SK-N-SH (cell line): ENCODE measurements around the gene OPTC. TPM values are rescaled to one million over a fixed set of nuclear protein-coding genes. Genes with fewer than 3 reads are reported as not detected.

Experiments
- CTCF ChIA-PET: fragments of 300-600, 350-600 bp; formaldehyde crosslinking; extraction: SDS; loops from one replicate; lab custom pipeline; 2021; lab: Yijun Ruan, JAX
- POLR2A ChIA-PET: fragments of 350-600 bp; sonication (Branson Sonifier 250); formaldehyde crosslinking; extraction: SDS; loops from one replicate; lab custom pipeline; 2020; ENCODE audit warnings: antibody characterized with exemption, inconsistent platforms; lab: Yijun Ruan, JAX
- DNase-seq: peaks from one replicate; pipeline ENCODE4 v3.0.0; 2012
- H2AFZ ChIP-seq: fragments of 200-600 bp; sonication (generic); 2 replicates; pipeline ENCODE4 v1.8.1; 2016; ENCODE audit warnings: antibody characterized with exemption, mild to moderate bottlenecking, low read depth
- H3F3A ChIP-seq: fragments of 200-600 bp; sonication (generic); replicated peaks from 2 replicates; pipeline ENCODE3; 2016; ENCODE audit warnings: antibody characterized with exemption, mild to moderate bottlenecking; ENCODE audit not compliant: insufficient read depth
- H3K27ac ChIP-seq, 2 experiments: fragments of 200-500 bp in 1 of 2; fragments of 200-600 bp in 1 of 2; sonication (Bioruptor generic) in 1 of 2; sonication (generic), shearing (Covaris generic) in 1 of 2; 2 replicates each; pipeline versions ENCODE4 v1.5.1 to v1.6.1; 2014 to 2016; ENCODE audit warnings: low read depth in 2 of 2, inconsistent platforms in 1 of 2, low read length in 1 of 2, mild to moderate bottlenecking in 1 of 2, mixed read lengths in 1 of 2
- H3K27me3 ChIP-seq: fragments of 200-600 bp; sonication (generic), shearing (Covaris generic); 2 replicates; pipeline ENCODE4 v1.6.1; 2016; ENCODE audit warnings: mixed run types; ENCODE audit not compliant: insufficient read depth
- H3K36me3 ChIP-seq, 2 experiments: fragments of 200-500 bp in 1 of 2; fragments of 200-600 bp in 1 of 2; sonication (Bioruptor generic) in 1 of 2; sonication (generic) in 1 of 2; replicated peaks in 1 of 2; 2 replicates each; pipeline versions ENCODE3 to v1.5.1; 2014 to 2016; ENCODE audit warnings: low read length in 1 of 2, mild to moderate bottlenecking in 1 of 2; ENCODE audit not compliant: insufficient read depth in 2 of 2, control insufficient read depth in 1 of 2
- H3K4me1 ChIP-seq, 2 experiments: fragments of 200-500 bp in 1 of 2; fragments of 200-600 bp in 1 of 2; sonication (Bioruptor generic) in 1 of 2; sonication (generic), shearing (Covaris generic) in 1 of 2; 2 replicates each; pipeline versions ENCODE4 v1.5.1 to v1.6.1; 2014 to 2016; ENCODE audit warnings: low read depth in 1 of 2, low read length in 1 of 2, mixed run types in 1 of 2; ENCODE audit not compliant: insufficient read depth in 2 of 2, control insufficient read depth in 1 of 2
- H3K4me2 ChIP-seq: fragments of 200-600 bp; sonication (generic), shearing (Covaris generic); 2 replicates; pipeline ENCODE4 v1.6.1; 2017; ENCODE audit warnings: mixed run types
- H3K4me3 ChIP-seq, 2 experiments: fragments of 200-500 bp in 1 of 2; fragments of 200-600 bp in 1 of 2; sonication (Bioruptor generic) in 1 of 2; sonication (generic), shearing (Covaris generic) in 1 of 2; 2 replicates each; pipeline versions ENCODE4 v1.5.1 to v1.8.1; 2014 to 2016; ENCODE audit warnings: low read depth in 2 of 2, inconsistent platforms in 1 of 2, low read length in 1 of 2, mild to moderate bottlenecking in 1 of 2, mixed read lengths in 1 of 2, moderate library complexity in 1 of 2
- H3K79me2 ChIP-seq: fragments of 200-600 bp; sonication (generic); 2 replicates; pipeline ENCODE4 v1.8.1; 2017; ENCODE audit warnings: mild to moderate bottlenecking; ENCODE audit not compliant: insufficient read depth
- H3K9ac ChIP-seq: fragments of 200-600 bp; sonication (generic); 2 replicates; pipeline ENCODE4 v1.6.1; 2017; ENCODE audit warnings: mixed run types
- H3K9me2 ChIP-seq: fragments of 200-600 bp; sonication (generic); 2 replicates; pipeline ENCODE4 v1.6.1; 2017; ENCODE audit warnings: mixed run types
- H3K9me3 ChIP-seq: fragments of 200-600 bp; sonication (generic); 2 replicates; pipeline ENCODE4 v1.6.1; 2017; ENCODE audit warnings: mixed run types, mild to moderate bottlenecking, moderate library complexity
- H4K20me1 ChIP-seq: fragments of 200-600 bp; sonication (generic); 2 replicates; pipeline ENCODE4 v1.6.1; 2017; ENCODE audit warnings: mild to moderate bottlenecking, mixed run types; ENCODE audit not compliant: insufficient read depth
- CHD2 ChIP-seq: fragments of 150-350 bp; IDR thresholded peaks from 2 replicates; pipeline ENCODE4 v1.6.1; 2018; ENCODE audit warnings: low read length; ENCODE audit not compliant: partially characterized antibody
- CTCF ChIP-seq: fragments of 200-600 bp; sonication (generic); IDR thresholded peaks from 2 replicates; pipeline ENCODE4 v1.6.1; 2017; ENCODE audit warnings: antibody characterized with exemption, mild to moderate bottlenecking, moderate library complexity
- ELF1 ChIP-seq: IDR thresholded peaks from 2 replicates; pipeline ENCODE4 v1.4.0; 2012
- EZH2phosphoT487 ChIP-seq: fragments of 200-600 bp; sonication (generic); IDR thresholded peaks from 2 replicates; pipeline ENCODE4 v1.6.1; 2017; ENCODE audit warnings: low read depth, mixed run types, mild to moderate bottlenecking, antibody characterized with exemption, moderate library complexity, borderline replicate concordance
- GABPA ChIP-seq: IDR thresholded peaks from 2 replicates; pipeline ENCODE4 v1.4.0; 2012; ENCODE audit warnings: low read depth, mild to moderate bottlenecking
- JUND ChIP-seq: IDR thresholded peaks from 2 replicates; pipeline ENCODE4 v1.4.0; 2012
- MXI1 ChIP-seq: IDR thresholded peaks from 2 replicates; pipeline ENCODE4 v1.6.1; 2012; ENCODE audit warnings: mild to moderate bottlenecking, low read depth, low read length, improper control_type of control experiment
- NFIC ChIP-seq: IDR thresholded peaks from 2 replicates; pipeline ENCODE4 v1.4.0; 2012; ENCODE audit warnings: borderline replicate concordance
- NRF1 ChIP-seq: IDR thresholded peaks from 2 replicates; pipeline ENCODE4 v1.6.1; 2012; ENCODE audit warnings: low read depth, mild to moderate bottlenecking, low read length
- PBX3 ChIP-seq: IDR thresholded peaks from 2 replicates; pipeline ENCODE4; 2012
- RAD21 ChIP-seq: IDR thresholded peaks from 2 replicates; pipeline ENCODE4 v1.6.1; 2012; ENCODE audit warnings: mild to moderate bottlenecking, low read length
- RCOR1 ChIP-seq: fragments of 150-350 bp; IDR thresholded peaks from 2 replicates; pipeline ENCODE4 v1.6.1; 2017; ENCODE audit warnings: antibody characterized with exemption, low read length
- RXRA ChIP-seq: IDR thresholded peaks from 2 replicates; pipeline ENCODE4 v1.4.0; 2012; ENCODE audit warnings: low read depth, mild to moderate bottlenecking, borderline replicate concordance
- SMC3 ChIP-seq: IDR thresholded peaks from 2 replicates; pipeline ENCODE4 v1.6.1; 2012; ENCODE audit warnings: low read depth, low read length, improper control_type of control experiment
- USF2 ChIP-seq: fragments of 150-350 bp; IDR thresholded peaks from 2 replicates; pipeline ENCODE4 v1.6.1; 2017; ENCODE audit warnings: antibody characterized with exemption, low read length, low read depth, borderline replicate concordance
- YY1 ChIP-seq: IDR thresholded peaks from 2 replicates; pipeline ENCODE4 v1.4.0; 2012; ENCODE audit warnings: low read depth, mild to moderate bottlenecking
- WGBS: methylation state at CpG from one replicate; pipeline ENCODE4 v1.1.6; 2017; ENCODE audit warnings: low lambda C conversion rate; 5-methylcytosine and 5-hydroxymethylcytosine counted together
- polyA plus RNA-seq, 3 experiments: library from polyadenylated mRNA; depleted of rRNA; stranded (reverse); fragments of >200 nt; gene quantifications; 2 replicates each; pipeline ENCODE4 v1.2.3, GENCODE V29; 2012

OPTC gene
- polyA plus RNA-seq, 1 of the 3 experiments (the other 2 are of a cell fraction), result not detected

GRCh38 chr1:203473781-203474305 lies 20.1 kb upstream of the OPTC start (continued):
- no peak for TF ChIP-seq USF2
- no peak for TF ChIP-seq SMC3
- TF ChIP-seq CHD2, result no peak
- TF ChIP-seq RXRA, result no peak
- no peak for TF ChIP-seq NFIC
- no peak for TF ChIP-seq RCOR1

- Histone ChIP-seq H3K9ac (no peak within 1 kb of the TSS), H3K4me2 (no peak within 1 kb of the TSS), H2AFZ (no peak within 1 kb of the TSS)
Measured at GRCh38 chr1:203475012-203475981, 18.7 kb upstream of the OPTC start, which contains the start of gene PRELP. Gene PRELP (plus strand): TSS chr1:203475806. CDS start chr1:203483185, 7,379 bp downstream.

GRCh38 chr1:203476216-203476814 lies 17.6 kb upstream of the OPTC start:
- H3K36me3 ChIP-seq, result no peaks in the 10 kb centered on the region
- no peaks in the 10 kb centered on the region for H3K9me3 ChIP-seq
- no peak overlapping the region for H3K4me3 ChIP-seq
- WGBS, result 83% methylated on average over 9 of the region's 9 CpGs
- H3K27me3 ChIP-seq, result no peaks in the 10 kb centered on the region
- no peak for TF ChIP-seq GABPA
- no peak for TF ChIP-seq EZH2phosphoT487
- no peak for TF ChIP-seq PBX3
- TF ChIP-seq NFIC, result no peak
- TF ChIP-seq MXI1, result no peak
- no peak for TF ChIP-seq NRF1
- TF ChIP-seq CTCF, result no peak
- no peak for TF ChIP-seq ELF1
- no peak for TF ChIP-seq JUND
- TF ChIP-seq RXRA, result no peak
- TF ChIP-seq, all 33 proteins: peak for 0
- ChIA-PET POLR2A (interaction anchor here (0.6 to 1.3 kb wide), 2 partner anchors 12 to 198 kb away, joined by 3 to 4 read pairs; no protein-coding TSS in a partner anchor), CTCF (interaction anchor here (1.0 to 19.8 kb wide), 11 partner anchors 10 to 436 kb away, joined by 3 to 351 read pairs (median 5); no protein-coding TSS in a partner anchor)
- Histone ChIP-seq H3K9ac (no peak overlapping the region), H3F3A (peaks cover 10% of the 10 kb centered on the region), H4K20me1 (no peaks in the 10 kb centered on the region), H3K9me2 (no peaks in the 10 kb centered on the region), H3K4me2 (no peak overlapping the region), H3K4me1 (peaks cover 14 to 15% of the 10 kb centered on the region in 2 experiments; a peak in 2 of 4 replicates), H3K79me2 (no peaks in the 10 kb centered on the region), H3K27ac (no peak overlapping the region), H2AFZ (no peak overlapping the region)
- no peak for DNase-seq

More at GRCh38 chr1:203475012-203475981, 18.7 kb upstream of the OPTC start, which contains the start of gene PRELP:
- no peaks in the 10 kb centered on the region for H3K27me3 ChIP-seq
- ChIA-PET CTCF (interaction anchor here (1.0 to 19.8 kb wide), 8 partner anchors 13 to 435 kb away, joined by 4 to 351 read pairs (median 6); no protein-coding TSS in a partner anchor), POLR2A (interaction anchor here (1.3 kb wide), 1 partner anchor 13 kb away, joined by 3 read pairs; no protein-coding TSS in a partner anchor)
- WGBS, result 57% methylated on average over 8 of the region's 8 CpGs
- H3K27ac ChIP-seq, result no peak within 1 kb of the TSS
- DNase-seq, result peak; percentile 67
- H4K20me1 ChIP-seq, result no peaks in the 10 kb centered on the region
- no peak within 1 kb of the TSS for H3K4me3 ChIP-seq
- H3F3A ChIP-seq, result peaks cover 5% of the 10 kb centered on the region
- H3K4me1 ChIP-seq, result peaks cover 7 to 8% of the 10 kb centered on the region in 2 experiments; a peak in 2 of 4 replicates
- H3K79me2 ChIP-seq, result no peaks in the 10 kb centered on the region
- no peaks in the 10 kb centered on the region for H3K36me3 ChIP-seq
- no peak for TF ChIP-seq YY1
- TF ChIP-seq RAD21, result no peak
- TF ChIP-seq EZH2phosphoT487, result no peak
- TF ChIP-seq, all 33 proteins: peak for 0
- no peaks in the 10 kb centered on the region for H3K9me2 ChIP-seq
- H3K9me3 ChIP-seq, result no peaks in the 10 kb centered on the region
